Ascending aorta (tissue), 2 donors: ENCODE data around the gene COX5A. TPM values are rescaled to one million over a fixed set of nuclear protein-coding genes. Genes with fewer than 3 reads are reported as not detected.

Experiments
- DNase-seq, 2 donors: peaks; one replicate each; pipeline ENCODE4 v3.0.0-alpha.2; 2019; ENCODE audit warnings: low spot score in 2 of 2
- H3K27ac ChIP-seq, 2 donors: fragments of 200-600 bp; sonication (generic); one replicate each; pipeline ENCODE4 v1.5.1; 2016 to 2017; ENCODE audit warnings: mild to moderate bottlenecking in 1 of 2
- H3K27me3 ChIP-seq: fragments of 200-600 bp; sonication (generic); one replicate; pipeline ENCODE4 v1.5.1; 2017
- H3K36me3 ChIP-seq, 2 donors: fragments of 200-600 bp; sonication (generic); one replicate each; pipeline ENCODE4 v1.5.1; 2016
- H3K4me1 ChIP-seq, 2 donors: fragments of 200-600 bp; sonication (generic); one replicate each; pipeline ENCODE4 v1.5.1; 2016 to 2017; ENCODE audit warnings: mild to moderate bottlenecking in 1 of 2
- H3K4me3 ChIP-seq, 2 donors: fragments of 200-600 bp; sonication (generic); one replicate each; pipeline ENCODE4 v1.5.1; 2016 to 2017; ENCODE audit warnings: mild to moderate bottlenecking in 1 of 2
- H3K9me3 ChIP-seq, 2 donors: fragments of 200-600 bp; sonication (generic); one replicate each; pipeline ENCODE4 v1.5.1; 2016
- CTCF ChIP-seq, 3 experiments: fragments of 200-600 bp in 2 of 3; fragments of 450-650 bp in 1 of 3; sonication (generic) in 2 of 3; IDR thresholded peaks; one replicate each; pipeline ENCODE4 v1.5.1; 2016 to 2019; ENCODE audit warnings: antibody characterized with exemption in 3 of 3, mild to moderate bottlenecking in 1 of 3, moderate library complexity in 1 of 3
- intact Hi-C: fragments of 100-400 bp; cut with DNase I; formaldehyde crosslinking; loops from one replicate; pipeline ENCODE4 v1.15.1; 2023
- total RNA-seq: library from RNA; depleted of rRNA; stranded (reverse); fragments of >200 nt; gene quantifications from one replicate; pipeline ENCODE4 v1.1.0, GENCODE V29; 2016

COX5A gene
- total RNA-seq, 1 donor from 2014 or later: 83.5 TPM

- Histone ChIP-seq H3K4me3 (no peak overlapping the region), H3K9me3 (no peaks in the 10 kb centered on the region), H3K4me1 (peaks cover 0 to 4% of the 10 kb centered on the region in 2 donors), H3K27ac (no peak overlapping the region), H3K27me3 (no peaks in the 10 kb centered on the region), H3K36me3 (no peaks in the 10 kb centered on the region)
- no peak for TF ChIP-seq CTCF (IDR thresholded peaks at IDR 0.05)
- intact Hi-C loops: no loop called here
- DNase-seq: no peak
Observed at GRCh38 chr15:74878273-74878672, 59.6 kb downstream of the COX5A start.

GRCh38 chr15:74873756-74874424, 64.0 kb downstream of the COX5A start:
- intact Hi-C loops: loop anchor here (1.0 to 2.0 kb wide), 3 partner anchors 15 to 33 kb away; partner anchors contain the start of genes FAM219B and ULK3
- DNase-seq: no peak
- Histone ChIP-seq H3K9me3 (no peaks in the 10 kb centered on the region), H3K36me3 (no peaks in the 10 kb centered on the region), H3K27me3 (no peaks in the 10 kb centered on the region), H3K4me3 (peak overlapping the region; percentile 48 to 80), H3K27ac (peak overlapping the region; percentile 83 to 94), H3K4me1 (peaks cover 6 to 38% of the 10 kb centered on the region in 2 donors)
- no peak for TF ChIP-seq CTCF (IDR thresholded peaks at IDR 0.05)

- peak within 1 kb of the TSS; percentile 83 to 94 for H3K27ac ChIP-seq
- H3K9me3 ChIP-seq: no peaks in the 10 kb centered on the region
- peak within 1 kb of the TSS; percentile 48 to 80 for H3K4me3 ChIP-seq
- no peaks in the 10 kb centered on the region for H3K36me3 ChIP-seq
- no peaks in the 10 kb centered on the region for H3K27me3 ChIP-seq
- TF ChIP-seq CTCF (IDR thresholded peaks at IDR 0.05): no peak
- peak; percentile 84 to 97 for DNase-seq
- intact Hi-C loops: loop anchor here (1.0 to 2.0 kb wide), 3 partner anchors 16 to 34 kb away; partner anchors contain the start of genes FAM219B and ULK3
- peaks cover 9 to 40% of the 10 kb centered on the region in 2 donors for H3K4me1 ChIP-seq
Observed at GRCh38 chr15:74873036-74873755, 64.7 kb downstream of the COX5A start, which contains the start of gene SCAMP2. Gene SCAMP2, minus strand, starts transcription at chr15:74873365. Its CDS starts 110 bp downstream, at chr15:74873255.

- Histone ChIP-seq H3K4me3 (peak overlapping the region; percentile 48 to 80), H3K36me3 (no peaks in the 10 kb centered on the region), H3K4me1 (peaks cover 9 to 40% of the 10 kb centered on the region in 2 donors), H3K27ac (peak overlapping the region; percentile 83 to 94), H3K9me3 (no peaks in the 10 kb centered on the region), H3K27me3 (no peaks in the 10 kb centered on the region)
- no peak for TF ChIP-seq CTCF (IDR thresholded peaks at IDR 0.05)
- DNase-seq: no peak
- intact Hi-C loops: loop anchor here (1.0 to 2.0 kb wide), 3 partner anchors 17 to 34 kb away; partner anchors contain the start of genes FAM219B and ULK3
Observed at GRCh38 chr15:74872702-74873035, 65.2 kb downstream of the COX5A start.

GRCh38 chr15:74870436-74871215, 67.2 kb downstream of the COX5A start:
- Histone ChIP-seq H3K27ac (peak overlapping the region; percentile 43), H3K4me3 (peak overlapping the region in 1 of 2 donors; percentile 80), H3K27me3 (no peaks in the 10 kb centered on the region), H3K9me3 (no peaks in the 10 kb centered on the region), H3K4me1 (peaks cover 9 to 40% of the 10 kb centered on the region in 2 donors), H3K36me3 (no peaks in the 10 kb centered on the region)
- DNase-seq: no peak
- no peak for TF ChIP-seq CTCF (IDR thresholded peaks at IDR 0.05)
- intact Hi-C loops: no loop called here
